ENCODE measurements around the gene RGL3. TPM values are rescaled to one million over a fixed set of nuclear protein-coding genes. Genes with fewer than 3 reads are reported as not detected.

The RGL3 gene
- total and polyA plus RNA-seq, 4 donors = 2.4 to 19.8 (median 7.8) TPM

- Histone ChIP-seq H3K36me3 (ENCODE audit: control insufficient read depth in 4 of 4, insufficient read depth in 3 of 4, low read depth in 1 of 4, low read length in 3 of 4) (peaks cover 3 to 8% (median 7%) of the 10 kb centered on the region in 4 donors), H3K9ac (ENCODE audit: low read depth in 1 of 2, low read length in 2 of 2) (no peak overlapping the region), H3K9me3 (ENCODE audit: control insufficient read depth in 4 of 4, low read length in 3 of 4) (no peaks in the 10 kb centered on the region), H3K4me3 (ENCODE audit: low read depth in 1 of 3, low read length in 3 of 3) (no peak overlapping the region), H3K4me1 (ENCODE audit: control insufficient read depth in 4 of 4, insufficient read depth in 4 of 4, low read length in 3 of 4) (no peaks in the 10 kb centered on the region), H3K27me3 (ENCODE audit: control insufficient read depth in 4 of 4, insufficient read depth in 4 of 4, low read length in 3 of 4) (no peaks in the 10 kb centered on the region), H3K27ac (ENCODE audit: low read depth in 1 of 2, low read length in 2 of 2) (no peak overlapping the region)
- DNase-seq (ENCODE audit: low spot score) = no peak
- no peak for TF ChIP-seq FOXA2 (IDR thresholded peaks at IDR 0.05)
- no peak for TF ChIP-seq CTCF (IDR thresholded peaks at IDR 0.05; ENCODE audit: low read depth, low read length, missing input control)
- no peak for TF ChIP-seq YY1 (IDR thresholded peaks at IDR 0.05)
- no peak for TF ChIP-seq SP1 (IDR thresholded peaks at IDR 0.05)
- no peak for TF ChIP-seq ZBTB33 (IDR thresholded peaks at IDR 0.05)
- TF ChIP-seq HNF4G (IDR thresholded peaks at IDR 0.05) = no peak
- no peak for TF ChIP-seq RXRA (IDR thresholded peaks at IDR 0.05)
- no peak for TF ChIP-seq HNF4A (conservative IDR thresholded peaks at IDR 0.05)
- TF ChIP-seq RAD21 (IDR thresholded peaks at IDR 0.05) = no peak
- TF ChIP-seq NR2F2 (IDR thresholded peaks at IDR 0.05) = no peak
- TF ChIP-seq ATF3 (IDR thresholded peaks at IDR 0.05) = no peak
- no peak for TF ChIP-seq EGR1 (IDR thresholded peaks at IDR 0.05; ENCODE audit: low read depth in 2 of 2)
- TF ChIP-seq TAF1 (conservative IDR thresholded peaks at IDR 0.05) = no peak
- 95% methylated on average over 22 of the region's 22 CpGs for WGBS
Observed at GRCh38 chr19:11397089-11397610, 22.0 kb downstream of the RGL3 start.

GRCh38 chr19:11390933-11391680 is 28.0 kb downstream of the RGL3 start:
- 90% methylated on average over 4 of the region's 4 CpGs for WGBS
- Histone ChIP-seq H3K4me1 (ENCODE audit: control insufficient read depth in 4 of 4, insufficient read depth in 4 of 4, low read length in 3 of 4) (no peaks in the 10 kb centered on the region), H3K9me3 (ENCODE audit: control insufficient read depth in 4 of 4, low read length in 3 of 4) (peaks cover 0 to 5% (median 0%) of the 10 kb centered on the region in 4 donors), H3K27me3 (ENCODE audit: control insufficient read depth in 4 of 4, insufficient read depth in 4 of 4, low read length in 3 of 4) (no peaks in the 10 kb centered on the region), H3K27ac (ENCODE audit: low read depth in 1 of 2, low read length in 2 of 2) (no peak overlapping the region), H3K9ac (ENCODE audit: low read depth in 1 of 2, low read length in 2 of 2) (no peak overlapping the region), H3K4me3 (ENCODE audit: low read depth in 1 of 3, low read length in 3 of 3) (no peak overlapping the region), H3K36me3 (ENCODE audit: control insufficient read depth in 4 of 4, insufficient read depth in 3 of 4, low read depth in 1 of 4, low read length in 3 of 4) (peaks cover 0 to 5% (median 2%) of the 10 kb centered on the region in 4 donors)
- no peak for DNase-seq (ENCODE audit: low spot score)
- no peak for TF ChIP-seq REST (IDR thresholded peaks at IDR 0.05)

All from liver (tissue), 9 donors.